Keratinocyte (primary cell): Measurements from ENCODE around the gene HS6ST3.

ENCODE experiments used
- EZH2 ChIP-seq: IDR thresholded peaks from one replicate; pipeline ENCODE4 v1.6.1; 2012; ENCODE audit warnings: inconsistent platforms, mild to moderate bottlenecking, low read length, moderate library complexity
- TF ChIP-seq, protein P1 (sequence below), 3 experiments: IDR thresholded peaks in 1 of 3; conservative IDR thresholded peaks in 1 of 3; optimal IDR thresholded peaks in 1 of 3; 2 replicates in 2 of 3; 3 replicates in 1 of 3; pipeline versions ENCODE3 to v1.5.1; 2011; ENCODE audit warnings: low read length in 3 of 3, mild to moderate bottlenecking in 3 of 3, moderate library complexity in 2 of 3, control low read depth in 1 of 3, inconsistent platforms in 1 of 3; ENCODE audit not compliant: insufficient read depth in 2 of 3; ENCODE audit errors: extremely low read depth in 1 of 3

DNA sequence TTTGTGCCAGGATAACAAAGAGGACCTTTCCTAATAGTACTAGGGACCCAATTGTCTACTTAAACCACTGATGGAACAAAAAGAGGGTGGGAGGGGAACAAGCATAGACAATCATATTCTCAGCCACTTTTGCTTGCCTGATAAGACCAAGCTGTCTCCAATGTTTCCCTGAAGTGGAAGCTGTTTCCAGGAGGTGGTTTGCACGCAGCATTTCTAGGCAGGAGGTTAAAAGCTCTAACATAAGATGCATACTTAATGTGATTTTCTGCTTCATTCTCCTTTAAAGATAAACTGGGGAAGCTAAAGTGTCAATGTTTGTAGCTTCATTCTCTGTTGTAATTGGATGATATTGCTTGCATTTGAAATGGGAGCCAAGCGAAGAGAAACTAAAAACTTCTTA, 442.9 kb downstream of the HS6ST3 start:
- TF ChIP-seq, protein P1, sequence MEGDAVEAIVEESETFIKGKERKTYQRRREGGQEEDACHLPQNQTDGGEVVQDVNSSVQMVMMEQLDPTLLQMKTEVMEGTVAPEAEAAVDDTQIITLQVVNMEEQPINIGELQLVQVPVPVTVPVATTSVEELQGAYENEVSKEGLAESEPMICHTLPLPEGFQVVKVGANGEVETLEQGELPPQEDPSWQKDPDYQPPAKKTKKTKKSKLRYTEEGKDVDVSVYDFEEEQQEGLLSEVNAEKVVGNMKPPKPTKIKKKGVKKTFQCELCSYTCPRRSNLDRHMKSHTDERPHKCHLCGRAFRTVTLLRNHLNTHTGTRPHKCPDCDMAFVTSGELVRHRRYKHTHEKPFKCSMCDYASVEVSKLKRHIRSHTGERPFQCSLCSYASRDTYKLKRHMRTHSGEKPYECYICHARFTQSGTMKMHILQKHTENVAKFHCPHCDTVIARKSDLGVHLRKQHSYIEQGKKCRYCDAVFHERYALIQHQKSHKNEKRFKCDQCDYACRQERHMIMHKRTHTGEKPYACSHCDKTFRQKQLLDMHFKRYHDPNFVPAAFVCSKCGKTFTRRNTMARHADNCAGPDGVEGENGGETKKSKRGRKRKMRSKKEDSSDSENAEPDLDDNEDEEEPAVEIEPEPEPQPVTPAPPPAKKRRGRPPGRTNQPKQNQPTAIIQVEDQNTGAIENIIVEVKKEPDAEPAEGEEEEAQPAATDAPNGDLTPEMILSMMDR (optimal IDR thresholded peaks at IDR 0.05 in 1 of 3, IDR thresholded peaks at IDR 0.05 in 1 of 3, conservative IDR thresholded peaks at IDR 0.05 in 1 of 3; ENCODE audit: extremely low read depth in 1 of 3, insufficient read depth in 2 of 3, low read length in 3 of 3): no peak
- no peak for TF ChIP-seq EZH2
